HepG2 (cell line): ENCODE measurements around the gene BICRA. TPM values are rescaled to one million over a fixed set of nuclear protein-coding genes. Genes with fewer than 3 reads are reported as not detected.

ENCODE experiments used
- ATF7 ChIP-seq, 2 experiments: fragments of 450-650 bp in 1 of 2; sonication (generic) in 1 of 2; formaldehyde crosslinking in 1 of 2; IDR thresholded peaks; 2 replicates each; pipeline versions ENCODE4 v1.4.0 to v1.6.1; 2016 to 2020; ENCODE audit warnings: antibody characterized with exemption in 1 of 2, mild to moderate bottlenecking in 1 of 2, missing genetic modification reagents in 1 of 2
- DMAP1 ChIP-seq: IDR thresholded peaks from 2 replicates; pipeline ENCODE4 v1.6.1; 2016
- GATAD2A ChIP-seq: IDR thresholded peaks from 2 replicates; pipeline ENCODE4 v1.6.1; 2016
- HNRNPLL ChIP-seq: fragments of 200-400 bp; formaldehyde crosslinking; IDR thresholded peaks from 2 replicates; pipeline ENCODE4 v1.6.1; 2017; ENCODE audit warnings: mild to moderate bottlenecking, low read depth, low read length; ENCODE audit not compliant: poor library complexity, severe bottlenecking
- KDM2A ChIP-seq: sonication (generic); formaldehyde crosslinking; IDR thresholded peaks from 2 replicates; pipeline ENCODE4 v1.4.0; 2020; ENCODE audit warnings: low read depth, missing genetic modification reagents, borderline replicate concordance
- MEF2D ChIP-seq: sonication (generic); formaldehyde crosslinking; IDR thresholded peaks from 2 replicates; pipeline ENCODE4 v1.5.1; 2020; ENCODE audit warnings: mild to moderate bottlenecking, missing genetic modification reagents
- MTF2 ChIP-seq: sonication (generic); formaldehyde crosslinking; IDR thresholded peaks from 2 replicates; pipeline ENCODE4 v1.5.0; 2020; ENCODE audit warnings: missing genetic modification reagents, borderline replicate concordance
- ZNF773 ChIP-seq: sonication (generic); formaldehyde crosslinking; IDR thresholded peaks from 2 replicates; pipeline ENCODE4 v1.4.0; 2020; ENCODE audit warnings: missing genetic modification reagents, borderline replicate concordance
- polyA plus RNA-seq, 8 experiments: library from polyadenylated mRNA; depleted of rRNA in 3 of 8; stranded (reverse) in 7 of 8; unstranded in 1 of 8; fragments of >200 nt; fragmentation: Illumina TruSeq in 4 of 8; extraction: Trizol in 4 of 8; gene quantifications; 2 replicates each; pipeline versions ENCODE4 v1.2.1 to v1.2.3, GENCODE V29; 2011 to 2016; ENCODE audit warnings: low read depth in 4 of 8, missing spikeins in 1 of 8, mixed read lengths in 1 of 8; ENCODE audit not compliant: insufficient read depth in 1 of 8
- total RNA-seq, 5 experiments: library from RNA; depleted of rRNA; stranded (reverse); fragments of >200 nt; fragmentation: Illumina TruSeq; extraction: Trizol; gene quantifications; 2 replicates each; pipeline ENCODE4 v1.2.3, GENCODE V29; 2016; ENCODE audit warnings: low read depth in 1 of 5
- TF ChIP-seq, protein P1 (sequence below): sonication (generic); formaldehyde crosslinking; IDR thresholded peaks from 2 replicates; pipeline ENCODE4 v1.4.0; 2020; ENCODE audit warnings: missing genetic modification reagents
- TF ChIP-seq, protein P2 (sequence below): sonication (generic); formaldehyde crosslinking; IDR thresholded peaks from 2 replicates; pipeline ENCODE4 v1.8.0; 2022; ENCODE audit warnings: missing genetic modification reagents, mild to moderate bottlenecking, moderate library complexity, borderline replicate concordance
- TF ChIP-seq, protein P3 (sequence below): sonication (generic); formaldehyde crosslinking; IDR thresholded peaks from 2 replicates; pipeline ENCODE4 v1.5.0; 2020; ENCODE audit warnings: missing genetic modification reagents
- TF ChIP-seq, protein P4 (sequence below): sonication (generic); formaldehyde crosslinking; IDR thresholded peaks from 2 replicates; pipeline ENCODE4 v1.8.1; 2022; ENCODE audit warnings: mild to moderate bottlenecking, missing genetic modification reagents
- TF ChIP-seq, protein P5 (sequence below): sonication (generic); formaldehyde crosslinking; IDR thresholded peaks from 2 replicates; pipeline ENCODE4 v1.8.1; 2022; ENCODE audit warnings: low read depth, mild to moderate bottlenecking, missing genetic modification reagents

Gene BICRA
- total and polyA plus RNA-seq, 2 of the 13 experiments (the other 11 are each of a cell fraction or from before 2014, with no cell fraction given) = 0.55 to 0.71 TPM

DNA sequence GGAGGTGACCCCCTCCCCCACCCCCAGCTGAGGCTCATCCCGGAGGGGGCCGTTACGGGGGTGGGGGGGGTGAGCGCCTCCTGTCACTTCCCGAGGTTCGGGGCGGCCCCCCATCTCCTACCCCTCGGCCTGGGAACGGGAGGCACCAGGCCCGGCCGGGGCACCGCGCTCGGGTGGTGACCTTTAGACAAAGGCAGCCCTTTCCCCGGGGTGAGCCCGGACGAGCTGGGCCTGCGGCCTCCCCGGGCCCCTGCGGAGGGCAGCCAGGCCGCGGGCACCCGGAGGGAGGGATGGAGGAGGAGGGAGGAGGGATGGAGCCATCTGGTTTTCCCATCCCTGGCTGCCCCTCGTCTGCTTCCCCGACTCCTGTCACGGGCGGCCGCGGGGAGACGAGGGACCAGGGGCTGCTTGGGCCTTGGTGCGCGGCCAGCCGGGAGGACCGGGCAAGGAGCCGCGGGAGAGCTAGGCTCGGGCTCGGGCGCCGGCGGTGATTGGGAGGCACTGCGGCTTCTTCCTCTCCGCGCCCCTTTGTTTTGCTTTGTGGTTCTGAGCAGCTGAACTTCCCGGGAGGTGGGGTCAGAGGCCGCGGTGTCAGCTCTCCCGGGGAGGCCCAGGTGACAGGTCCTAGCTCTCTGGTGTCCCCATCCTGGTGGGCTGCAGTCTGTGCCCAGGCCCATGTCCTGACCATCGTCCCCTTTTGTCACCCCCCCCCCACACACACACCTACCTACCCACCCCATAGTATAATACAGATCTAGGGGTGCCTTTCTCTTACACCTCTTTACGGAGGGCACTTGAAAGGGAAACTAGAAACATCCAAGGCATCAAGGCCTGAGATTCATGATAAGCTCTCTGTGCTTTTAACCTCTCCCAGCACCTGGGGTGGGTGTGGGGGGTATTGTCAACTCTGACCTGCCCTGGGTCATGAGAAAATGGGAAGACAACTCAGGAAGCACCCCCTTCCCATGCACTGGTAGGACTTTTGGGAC, 1.3 kb downstream of the BICRA start (continued):
- TF ChIP-seq, protein P1, sequence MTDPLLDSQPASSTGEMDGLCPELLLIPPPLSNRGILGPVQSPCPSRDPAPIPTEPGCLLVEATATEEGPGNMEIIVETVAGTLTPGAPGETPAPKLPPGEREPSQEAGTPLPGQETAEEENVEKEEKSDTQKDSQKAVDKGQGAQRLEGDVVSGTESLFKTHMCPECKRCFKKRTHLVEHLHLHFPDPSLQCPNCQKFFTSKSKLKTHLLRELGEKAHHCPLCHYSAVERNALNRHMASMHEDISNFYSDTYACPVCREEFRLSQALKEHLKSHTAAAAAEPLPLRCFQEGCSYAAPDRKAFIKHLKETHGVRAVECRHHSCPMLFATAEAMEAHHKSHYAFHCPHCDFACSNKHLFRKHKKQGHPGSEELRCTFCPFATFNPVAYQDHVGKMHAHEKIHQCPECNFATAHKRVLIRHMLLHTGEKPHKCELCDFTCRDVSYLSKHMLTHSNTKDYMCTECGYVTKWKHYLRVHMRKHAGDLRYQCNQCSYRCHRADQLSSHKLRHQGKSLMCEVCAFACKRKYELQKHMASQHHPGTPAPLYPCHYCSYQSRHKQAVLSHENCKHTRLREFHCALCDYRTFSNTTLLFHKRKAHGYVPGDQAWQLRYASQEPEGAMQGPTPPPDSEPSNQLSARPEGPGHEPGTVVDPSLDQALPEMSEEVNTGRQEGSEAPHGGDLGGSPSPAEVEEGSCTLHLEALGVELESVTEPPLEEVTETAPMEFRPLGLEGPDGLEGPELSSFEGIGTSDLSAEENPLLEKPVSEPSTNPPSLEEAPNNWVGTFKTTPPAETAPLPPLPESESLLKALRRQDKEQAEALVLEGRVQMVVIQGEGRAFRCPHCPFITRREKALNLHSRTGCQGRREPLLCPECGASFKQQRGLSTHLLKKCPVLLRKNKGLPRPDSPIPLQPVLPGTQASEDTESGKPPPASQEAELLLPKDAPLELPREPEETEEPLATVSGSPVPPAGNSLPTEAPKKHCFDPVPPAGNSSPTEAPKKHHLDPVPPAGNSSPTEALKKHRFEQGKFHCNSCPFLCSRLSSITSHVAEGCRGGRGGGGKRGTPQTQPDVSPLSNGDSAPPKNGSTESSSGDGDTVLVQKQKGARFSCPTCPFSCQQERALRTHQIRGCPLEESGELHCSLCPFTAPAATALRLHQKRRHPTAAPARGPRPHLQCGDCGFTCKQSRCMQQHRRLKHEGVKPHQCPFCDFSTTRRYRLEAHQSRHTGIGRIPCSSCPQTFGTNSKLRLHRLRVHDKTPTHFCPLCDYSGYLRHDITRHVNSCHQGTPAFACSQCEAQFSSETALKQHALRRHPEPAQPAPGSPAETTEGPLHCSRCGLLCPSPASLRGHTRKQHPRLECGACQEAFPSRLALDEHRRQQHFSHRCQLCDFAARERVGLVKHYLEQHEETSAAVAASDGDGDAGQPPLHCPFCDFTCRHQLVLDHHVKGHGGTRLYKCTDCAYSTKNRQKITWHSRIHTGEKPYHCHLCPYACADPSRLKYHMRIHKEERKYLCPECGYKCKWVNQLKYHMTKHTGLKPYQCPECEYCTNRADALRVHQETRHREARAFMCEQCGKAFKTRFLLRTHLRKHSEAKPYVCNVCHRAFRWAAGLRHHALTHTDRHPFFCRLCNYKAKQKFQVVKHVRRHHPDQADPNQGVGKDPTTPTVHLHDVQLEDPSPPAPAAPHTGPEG (CRISPR knock-in tag) = no peak
- TF ChIP-seq MEF2D (CRISPR knock-in tag) (0 out of 2 replicates have a peak, but pooled peaks have one; percentile 38), DMAP1 (0 out of 2 replicates have a peak, but pooled peaks have one; percentile 46), KDM2A (0 out of 2 replicates have a peak, but pooled peaks have one; percentile 37), ATF7 (IDR thresholded peaks at IDR 0.05) (no peak), ATF7 (CRISPR knock-in tag; IDR thresholded peaks at IDR 0.05) (no peak), GATAD2A (CRISPR knock-in tag) (no peak), MTF2 (CRISPR knock-in tag) (no peak), HNRNPLL (peak; percentile 24), ZNF773 (0 out of 2 replicates have a peak, but pooled peaks have one; percentile 58)
- TF ChIP-seq, protein P2, sequence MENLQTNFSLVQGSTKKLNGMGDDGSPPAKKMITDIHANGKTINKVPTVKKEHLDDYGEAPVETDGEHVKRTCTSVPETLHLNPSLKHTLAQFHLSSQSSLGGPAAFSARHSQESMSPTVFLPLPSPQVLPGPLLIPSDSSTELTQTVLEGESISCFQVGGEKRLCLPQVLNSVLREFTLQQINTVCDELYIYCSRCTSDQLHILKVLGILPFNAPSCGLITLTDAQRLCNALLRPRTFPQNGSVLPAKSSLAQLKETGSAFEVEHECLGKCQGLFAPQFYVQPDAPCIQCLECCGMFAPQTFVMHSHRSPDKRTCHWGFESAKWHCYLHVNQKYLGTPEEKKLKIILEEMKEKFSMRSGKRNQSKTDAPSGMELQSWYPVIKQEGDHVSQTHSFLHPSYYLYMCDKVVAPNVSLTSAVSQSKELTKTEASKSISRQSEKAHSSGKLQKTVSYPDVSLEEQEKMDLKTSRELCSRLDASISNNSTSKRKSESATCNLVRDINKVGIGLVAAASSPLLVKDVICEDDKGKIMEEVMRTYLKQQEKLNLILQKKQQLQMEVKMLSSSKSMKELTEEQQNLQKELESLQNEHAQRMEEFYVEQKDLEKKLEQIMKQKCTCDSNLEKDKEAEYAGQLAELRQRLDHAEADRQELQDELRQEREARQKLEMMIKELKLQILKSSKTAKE (CRISPR knock-in tag) = no peak; the same call in 1 of the 2 replicates
- TF ChIP-seq, protein P3, sequence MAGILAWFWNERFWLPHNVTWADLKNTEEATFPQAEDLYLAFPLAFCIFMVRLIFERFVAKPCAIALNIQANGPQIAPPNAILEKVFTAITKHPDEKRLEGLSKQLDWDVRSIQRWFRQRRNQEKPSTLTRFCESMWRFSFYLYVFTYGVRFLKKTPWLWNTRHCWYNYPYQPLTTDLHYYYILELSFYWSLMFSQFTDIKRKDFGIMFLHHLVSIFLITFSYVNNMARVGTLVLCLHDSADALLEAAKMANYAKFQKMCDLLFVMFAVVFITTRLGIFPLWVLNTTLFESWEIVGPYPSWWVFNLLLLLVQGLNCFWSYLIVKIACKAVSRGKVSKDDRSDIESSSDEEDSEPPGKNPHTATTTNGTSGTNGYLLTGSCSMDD (CRISPR knock-in tag) = 0 out of 2 replicates have a peak, but pooled peaks have one; percentile 38
- TF ChIP-seq, protein P4, sequence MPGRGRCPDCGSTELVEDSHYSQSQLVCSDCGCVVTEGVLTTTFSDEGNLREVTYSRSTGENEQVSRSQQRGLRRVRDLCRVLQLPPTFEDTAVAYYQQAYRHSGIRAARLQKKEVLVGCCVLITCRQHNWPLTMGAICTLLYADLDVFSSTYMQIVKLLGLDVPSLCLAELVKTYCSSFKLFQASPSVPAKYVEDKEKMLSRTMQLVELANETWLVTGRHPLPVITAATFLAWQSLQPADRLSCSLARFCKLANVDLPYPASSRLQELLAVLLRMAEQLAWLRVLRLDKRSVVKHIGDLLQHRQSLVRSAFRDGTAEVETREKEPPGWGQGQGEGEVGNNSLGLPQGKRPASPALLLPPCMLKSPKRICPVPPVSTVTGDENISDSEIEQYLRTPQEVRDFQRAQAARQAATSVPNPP (CRISPR knock-in tag) = no peak
- TF ChIP-seq, protein P5, sequence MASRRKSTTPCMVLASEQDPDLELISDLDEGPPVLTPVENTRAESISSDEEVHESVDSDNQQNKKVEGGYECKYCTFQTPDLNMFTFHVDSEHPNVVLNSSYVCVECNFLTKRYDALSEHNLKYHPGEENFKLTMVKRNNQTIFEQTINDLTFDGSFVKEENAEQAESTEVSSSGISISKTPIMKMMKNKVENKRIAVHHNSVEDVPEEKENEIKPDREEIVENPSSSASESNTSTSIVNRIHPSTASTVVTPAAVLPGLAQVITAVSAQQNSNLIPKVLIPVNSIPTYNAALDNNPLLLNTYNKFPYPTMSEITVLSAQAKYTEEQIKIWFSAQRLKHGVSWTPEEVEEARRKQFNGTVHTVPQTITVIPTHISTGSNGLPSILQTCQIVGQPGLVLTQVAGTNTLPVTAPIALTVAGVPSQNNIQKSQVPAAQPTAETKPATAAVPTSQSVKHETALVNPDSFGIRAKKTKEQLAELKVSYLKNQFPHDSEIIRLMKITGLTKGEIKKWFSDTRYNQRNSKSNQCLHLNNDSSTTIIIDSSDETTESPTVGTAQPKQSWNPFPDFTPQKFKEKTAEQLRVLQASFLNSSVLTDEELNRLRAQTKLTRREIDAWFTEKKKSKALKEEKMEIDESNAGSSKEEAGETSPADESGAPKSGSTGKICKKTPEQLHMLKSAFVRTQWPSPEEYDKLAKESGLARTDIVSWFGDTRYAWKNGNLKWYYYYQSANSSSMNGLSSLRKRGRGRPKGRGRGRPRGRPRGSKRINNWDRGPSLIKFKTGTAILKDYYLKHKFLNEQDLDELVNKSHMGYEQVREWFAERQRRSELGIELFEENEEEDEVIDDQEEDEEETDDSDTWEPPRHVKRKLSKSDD (CRISPR knock-in tag) = no peak
